ENCODE data around the gene ETV1.

- TF ChIP-seq CTCF (IDR thresholded peaks at IDR 0.05) (no peak), POLR2A (IDR thresholded peaks at IDR 0.05) (no peak)
Measured at GRCh38 chr7:13991791-13992595, 2.5 kb upstream of the ETV1 start.
